Keratinocyte (primary cell): ENCODE data around the gene ZC3H12D. TPM values are rescaled to one million over a fixed set of nuclear protein-coding genes. Genes with fewer than 3 reads are reported as not detected.

Experiments used
- DNase-seq: peaks from one replicate; pipeline ENCODE4 v3.0.0-alpha.2; 2011; ENCODE audit warnings: low read depth, missing footprints, low spot score
- FAIRE-seq: peaks from 2 replicates; lab custom pipeline; 2011; peaks lifted over from hg19 to GRCh38; lab: Jason Lieb, UNC
- H2AFZ ChIP-seq: 2 replicates; pipeline ENCODE4 v1.6.0; 2012; ENCODE audit warnings: low read length, control low read depth, inconsistent platforms; ENCODE audit not compliant: control insufficient read depth
- H3K27ac ChIP-seq: 2 replicates; pipeline ENCODE4 v1.5.1; 2011; ENCODE audit warnings: low read length; ENCODE audit not compliant: control insufficient read depth, insufficient read depth
- H3K27me3 ChIP-seq: 3 replicates; pipeline ENCODE4 v1.6.0; 2011; ENCODE audit warnings: low read length; ENCODE audit not compliant: control insufficient read depth, insufficient read depth; ENCODE audit errors: extremely low read depth
- H3K36me3 ChIP-seq, 2 experiments: 2 replicates in 1 of 2; 3 replicates in 1 of 2; pipeline ENCODE4 v1.5.1; 2011; ENCODE audit warnings: low read length in 2 of 2, mild to moderate bottlenecking in 1 of 2; ENCODE audit not compliant: control insufficient read depth in 2 of 2, insufficient read depth in 2 of 2; ENCODE audit errors: extremely low read depth in 1 of 2
- H3K4me1 ChIP-seq: 3 replicates; pipeline ENCODE4 v1.5.1; 2011; ENCODE audit warnings: low read length; ENCODE audit not compliant: control insufficient read depth, insufficient read depth; ENCODE audit errors: extremely low read depth
- H3K4me2 ChIP-seq: 3 replicates; pipeline ENCODE4 v1.6.0; 2011; ENCODE audit warnings: low read depth, low read length; ENCODE audit not compliant: control insufficient read depth, insufficient read depth; ENCODE audit errors: extremely low read depth
- H3K4me3 ChIP-seq, 3 experiments: fragments of 200-600 bp in 1 of 3; sonication (generic) in 1 of 3; 2 replicates in 2 of 3; 3 replicates in 1 of 3; pipeline ENCODE4 v1.5.1; 2011 to 2016; ENCODE audit warnings: low read length in 3 of 3, mild to moderate bottlenecking in 3 of 3, control low read depth in 2 of 3, inconsistent platforms in 1 of 3, low read depth in 1 of 3, mixed read lengths in 1 of 3, mixed run types in 1 of 3, moderate library complexity in 1 of 3; ENCODE audit not compliant: control insufficient read depth in 2 of 3, insufficient read depth in 2 of 3; ENCODE audit errors: extremely low read depth in 1 of 3
- H3K79me2 ChIP-seq: 2 replicates; pipeline ENCODE4 v1.6.0; 2012; ENCODE audit warnings: low read length; ENCODE audit not compliant: control insufficient read depth, insufficient read depth
- H3K9ac ChIP-seq: 3 replicates; pipeline ENCODE4 v1.6.0; 2011; ENCODE audit warnings: low read length; ENCODE audit not compliant: control insufficient read depth, insufficient read depth; ENCODE audit errors: extremely low read depth
- H3K9me1 ChIP-seq: 3 replicates; pipeline ENCODE4 v1.6.0; 2011; ENCODE audit warnings: low read length; ENCODE audit not compliant: control insufficient read depth, insufficient read depth; ENCODE audit errors: extremely low read depth
- H3K9me3 ChIP-seq: 2 replicates; pipeline ENCODE4 v1.5.1; 2012; ENCODE audit warnings: low read depth, low read length; ENCODE audit not compliant: control insufficient read depth
- H4K20me1 ChIP-seq: 3 replicates; pipeline ENCODE4 v1.6.0; 2011; ENCODE audit warnings: low read length; ENCODE audit not compliant: control insufficient read depth, insufficient read depth; ENCODE audit errors: extremely low read depth
- CTCF ChIP-seq, 3 experiments: IDR thresholded peaks in 1 of 3; conservative IDR thresholded peaks in 1 of 3; optimal IDR thresholded peaks in 1 of 3; 2 replicates in 2 of 3; 3 replicates in 1 of 3; pipeline versions ENCODE3 to v1.5.1; 2011; ENCODE audit warnings: low read length in 3 of 3, mild to moderate bottlenecking in 3 of 3, moderate library complexity in 2 of 3, control low read depth in 1 of 3, inconsistent platforms in 1 of 3; ENCODE audit not compliant: insufficient read depth in 2 of 3; ENCODE audit errors: extremely low read depth in 1 of 3
- EZH2 ChIP-seq: IDR thresholded peaks from one replicate; pipeline ENCODE4 v1.6.1; 2012; ENCODE audit warnings: inconsistent platforms, mild to moderate bottlenecking, low read length, moderate library complexity
- dilution Hi-C: fragments of 300-500 bp; cut with MboI; formaldehyde crosslinking; loops from one replicate; pipeline ENCODE4 v1.7.0; 2020; ENCODE audit warnings: low sequenced_read_pairs; ENCODE audit not compliant: extremely low pct_ligation_motif_present
- polyA plus RNA-seq, 5 experiments: library from polyadenylated mRNA; depleted of rRNA in 3 of 5; stranded (reverse) in 3 of 5; stranded (forward) in 1 of 5; unstranded in 1 of 5; fragments of >200 nt; gene quantifications; 1 replicate in 1 of 5; 2 replicates in 3 of 5; 3 replicates in 1 of 5; pipeline versions ENCODE4 v1.2.1 to v1.2.3, GENCODE V29; 2011 to 2012; ENCODE audit warnings: missing spikeins in 2 of 5, low read depth in 1 of 5, low replicate concordance in 1 of 5

The ZC3H12D gene
- polyA plus RNA-seq, 1 donor (not counting 4 experiments of a cell fraction or from before 2014, with no cell fraction given): 0.04 TPM

DNA sequence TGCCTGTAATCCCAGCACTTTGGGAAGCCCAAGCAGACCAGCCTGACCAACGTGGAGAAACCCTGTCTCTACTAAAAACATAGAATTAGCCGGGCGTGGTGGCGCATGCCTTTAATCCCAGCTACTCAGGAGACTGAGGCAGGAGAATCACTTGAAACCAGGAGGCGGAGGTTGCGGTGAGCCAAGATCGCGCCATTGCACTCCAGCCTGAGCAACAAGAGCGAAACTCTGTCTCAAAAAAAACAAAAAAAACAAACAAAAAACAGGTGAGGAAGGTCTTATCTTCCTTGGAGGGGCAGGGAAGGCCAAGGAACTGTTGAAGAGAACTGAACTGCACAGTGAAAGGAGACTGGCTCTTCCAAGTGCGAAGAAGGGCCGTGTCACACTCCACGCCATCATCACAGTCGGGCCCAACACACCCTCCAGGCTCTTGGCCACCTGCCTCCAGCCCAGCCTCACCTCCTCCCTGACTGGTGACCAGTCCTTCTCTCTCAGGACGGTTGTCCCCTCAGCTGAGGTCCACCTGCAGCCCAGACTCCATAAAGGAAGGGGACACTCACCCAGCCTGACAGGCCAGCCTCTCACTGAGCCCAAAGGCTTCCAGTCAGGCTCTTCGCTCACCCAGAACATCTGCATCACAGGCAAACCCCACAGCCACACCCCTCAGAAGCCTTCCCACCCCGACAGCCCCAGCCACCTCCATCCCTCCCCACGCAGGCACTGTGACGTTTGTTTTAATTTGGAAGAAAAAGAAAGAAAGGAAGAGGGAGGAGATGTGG is 4.1 kb downstream of the ZC3H12D start:
- Histone ChIP-seq H2AFZ (no peak overlapping the region), H3K4me1 (peaks cover 9% of the 10 kb centered on the region), H3K4me2 (no peak overlapping the region), H3K79me2 (no peaks in the 10 kb centered on the region), H3K9me1 (no peaks in the 10 kb centered on the region), H3K9me3 (no peaks in the 10 kb centered on the region), H3K9ac (no peak overlapping the region), H3K36me3 (no peaks in the 10 kb centered on the region), H3K27ac (no peak overlapping the region), H4K20me1 (no peaks in the 10 kb centered on the region), H3K27me3 (no peaks in the 10 kb centered on the region), H3K4me3 (no peak overlapping the region)
- no peak for TF ChIP-seq EZH2
- no peak for TF ChIP-seq CTCF (optimal IDR thresholded peaks at IDR 0.05 in 1 of 3, IDR thresholded peaks at IDR 0.05 in 1 of 3, conservative IDR thresholded peaks at IDR 0.05 in 1 of 3; ENCODE audit: extremely low read depth in 1 of 3, insufficient read depth in 2 of 3, low read length in 3 of 3)
- FAIRE-seq: no peak
- dilution Hi-C loops: no loop called here
- no peak for DNase-seq

GRCh38 chr6:149478631-149479314 is 6.0 kb downstream of the ZC3H12D start:
- H3K9ac ChIP-seq: no peak overlapping the region
- no peak for TF ChIP-seq EZH2
- TF ChIP-seq CTCF (optimal IDR thresholded peaks at IDR 0.05 in 1 of 3, IDR thresholded peaks at IDR 0.05 in 1 of 3, conservative IDR thresholded peaks at IDR 0.05 in 1 of 3; ENCODE audit: extremely low read depth in 1 of 3, insufficient read depth in 2 of 3, low read length in 3 of 3): no peak
- H4K20me1 ChIP-seq: no peaks in the 10 kb centered on the region
- no peaks in the 10 kb centered on the region for H3K36me3 ChIP-seq
- no peak for DNase-seq
- H2AFZ ChIP-seq: no peak overlapping the region
- H3K9me3 ChIP-seq: no peaks in the 10 kb centered on the region
- FAIRE-seq: no peak
- H3K4me2 ChIP-seq: no peak overlapping the region
- dilution Hi-C loops: no loop called here
- peaks cover 11% of the 10 kb centered on the region for H3K27me3 ChIP-seq
- no peak overlapping the region for H3K27ac ChIP-seq
- H3K9me1 ChIP-seq: no peaks in the 10 kb centered on the region
- H3K4me3 ChIP-seq: no peak overlapping the region
- peaks cover 5% of the 10 kb centered on the region for H3K4me1 ChIP-seq
- H3K79me2 ChIP-seq: no peaks in the 10 kb centered on the region
